Ishikawa (cell line): ENCODE results near the gene IMMP2L.

Experiments used
- CREB1 ChIP-seq: IDR thresholded peaks from 2 replicates; pipeline ENCODE4 v1.6.1; 2012; ENCODE audit warnings: low read depth
- TF ChIP-seq, protein P1 (sequence below): IDR thresholded peaks from 2 replicates; pipeline ENCODE4 v1.6.1; 2012; ENCODE audit warnings: low read depth, mild to moderate bottlenecking

DNA sequence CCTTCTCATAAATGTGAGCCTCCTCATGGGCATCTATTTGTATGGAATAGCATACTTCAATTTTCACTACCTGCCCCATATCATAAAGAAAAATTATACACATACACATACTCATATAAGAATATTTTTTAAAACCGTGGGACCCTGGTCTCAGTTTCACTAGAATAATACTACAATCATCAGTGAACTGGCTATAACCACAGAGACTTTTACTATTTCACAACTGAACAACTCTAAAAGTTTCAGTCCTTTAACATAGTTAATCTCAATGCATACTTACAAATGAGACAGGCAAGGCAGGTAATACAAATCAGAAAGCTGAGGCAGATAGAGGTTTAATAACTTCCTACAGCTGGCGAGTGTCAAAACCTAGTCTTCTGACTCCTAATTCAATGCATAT lies 388.3 kb downstream of the IMMP2L start:
- TF ChIP-seq, protein P1, sequence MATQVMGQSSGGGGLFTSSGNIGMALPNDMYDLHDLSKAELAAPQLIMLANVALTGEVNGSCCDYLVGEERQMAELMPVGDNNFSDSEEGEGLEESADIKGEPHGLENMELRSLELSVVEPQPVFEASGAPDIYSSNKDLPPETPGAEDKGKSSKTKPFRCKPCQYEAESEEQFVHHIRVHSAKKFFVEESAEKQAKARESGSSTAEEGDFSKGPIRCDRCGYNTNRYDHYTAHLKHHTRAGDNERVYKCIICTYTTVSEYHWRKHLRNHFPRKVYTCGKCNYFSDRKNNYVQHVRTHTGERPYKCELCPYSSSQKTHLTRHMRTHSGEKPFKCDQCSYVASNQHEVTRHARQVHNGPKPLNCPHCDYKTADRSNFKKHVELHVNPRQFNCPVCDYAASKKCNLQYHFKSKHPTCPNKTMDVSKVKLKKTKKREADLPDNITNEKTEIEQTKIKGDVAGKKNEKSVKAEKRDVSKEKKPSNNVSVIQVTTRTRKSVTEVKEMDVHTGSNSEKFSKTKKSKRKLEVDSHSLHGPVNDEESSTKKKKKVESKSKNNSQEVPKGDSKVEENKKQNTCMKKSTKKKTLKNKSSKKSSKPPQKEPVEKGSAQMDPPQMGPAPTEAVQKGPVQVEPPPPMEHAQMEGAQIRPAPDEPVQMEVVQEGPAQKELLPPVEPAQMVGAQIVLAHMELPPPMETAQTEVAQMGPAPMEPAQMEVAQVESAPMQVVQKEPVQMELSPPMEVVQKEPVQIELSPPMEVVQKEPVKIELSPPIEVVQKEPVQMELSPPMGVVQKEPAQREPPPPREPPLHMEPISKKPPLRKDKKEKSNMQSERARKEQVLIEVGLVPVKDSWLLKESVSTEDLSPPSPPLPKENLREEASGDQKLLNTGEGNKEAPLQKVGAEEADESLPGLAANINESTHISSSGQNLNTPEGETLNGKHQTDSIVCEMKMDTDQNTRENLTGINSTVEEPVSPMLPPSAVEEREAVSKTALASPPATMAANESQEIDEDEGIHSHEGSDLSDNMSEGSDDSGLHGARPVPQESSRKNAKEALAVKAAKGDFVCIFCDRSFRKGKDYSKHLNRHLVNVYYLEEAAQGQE: no peak
- TF ChIP-seq CREB1: no peak
